WERI-Rb-1 (cell line): ENCODE measurements around the gene TRIM59.

Experiments used
- DNase-seq: peaks from one replicate; pipeline ENCODE4 v3.0.0-alpha.2; 2020
- H3K27ac ChIP-seq: fragments of 250-450 bp; sonication (Bioruptor Pico); 2 replicates; pipeline ENCODE4 v1.5.1; 2020; ENCODE audit warnings: mild to moderate bottlenecking, moderate library complexity
- H3K27me3 ChIP-seq: fragments of 250-450 bp; sonication (Bioruptor Pico); 2 replicates; pipeline ENCODE4 v1.5.1; 2021; ENCODE audit warnings: mild to moderate bottlenecking, low read depth, moderate library complexity; ENCODE audit not compliant: insufficient read depth, severe bottlenecking
- H3K36me3 ChIP-seq: fragments of 250-450 bp; sonication (Bioruptor Pico); 2 replicates; pipeline ENCODE4 v1.5.1; 2020; ENCODE audit warnings: mild to moderate bottlenecking, moderate library complexity
- H3K4me3 ChIP-seq: 2 replicates; pipeline ENCODE4 v1.5.1; 2011; ENCODE audit warnings: low read depth, mild to moderate bottlenecking, control low read depth, low read length
- H3K9me3 ChIP-seq: fragments of 250-450 bp; sonication (Bioruptor Pico); 2 replicates; pipeline ENCODE4 v1.5.1; 2021; ENCODE audit warnings: mild to moderate bottlenecking, moderate library complexity; ENCODE audit not compliant: severe bottlenecking
- TF ChIP-seq, protein P1 (sequence below): IDR thresholded peaks from 2 replicates; pipeline ENCODE4 v1.5.1; 2011; ENCODE audit warnings: low read depth, mild to moderate bottlenecking, control low read depth, inconsistent platforms, low read length

Gene TRIM59

DNA sequence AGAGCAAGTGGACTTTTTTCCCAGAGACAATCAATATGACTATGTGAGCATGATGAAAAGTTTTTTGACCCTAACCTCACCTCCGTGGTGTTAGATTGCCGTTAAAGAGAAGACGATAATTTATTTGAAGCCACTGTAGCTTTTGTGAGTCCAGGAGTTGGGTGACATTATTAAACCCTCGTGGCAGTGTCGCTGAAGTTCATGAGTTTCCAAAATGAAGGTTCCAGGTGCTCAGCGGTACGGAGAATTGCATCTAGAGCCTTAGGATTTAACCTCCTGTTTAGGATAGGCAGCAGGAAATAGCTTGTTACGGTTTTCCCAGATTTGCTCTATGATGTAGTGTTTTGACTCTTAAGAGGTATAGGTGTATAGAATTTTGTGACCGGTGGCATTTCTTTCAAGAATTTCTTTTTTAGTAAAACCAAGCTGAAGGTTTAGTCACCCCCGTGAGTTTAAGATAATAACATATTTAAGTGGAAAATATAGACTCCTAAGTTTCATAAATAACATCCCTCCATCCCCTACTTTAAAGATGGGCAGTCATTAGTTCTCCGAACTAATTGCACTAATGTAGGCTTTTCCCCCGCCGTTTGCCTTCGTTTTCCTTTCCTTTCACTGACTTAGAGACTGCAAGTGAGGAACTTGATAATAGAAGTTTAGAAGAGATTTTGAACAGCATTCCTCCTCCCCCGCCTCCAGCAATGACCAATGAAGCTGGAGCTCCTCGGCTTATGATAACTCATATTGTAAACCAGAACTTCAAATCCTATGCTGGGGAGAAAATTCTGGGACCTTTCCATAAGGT, 48.1 kb downstream of the TRIM59 start:
- no peaks in the 10 kb centered on the region for H3K9me3 ChIP-seq
- TF ChIP-seq, protein P1, sequence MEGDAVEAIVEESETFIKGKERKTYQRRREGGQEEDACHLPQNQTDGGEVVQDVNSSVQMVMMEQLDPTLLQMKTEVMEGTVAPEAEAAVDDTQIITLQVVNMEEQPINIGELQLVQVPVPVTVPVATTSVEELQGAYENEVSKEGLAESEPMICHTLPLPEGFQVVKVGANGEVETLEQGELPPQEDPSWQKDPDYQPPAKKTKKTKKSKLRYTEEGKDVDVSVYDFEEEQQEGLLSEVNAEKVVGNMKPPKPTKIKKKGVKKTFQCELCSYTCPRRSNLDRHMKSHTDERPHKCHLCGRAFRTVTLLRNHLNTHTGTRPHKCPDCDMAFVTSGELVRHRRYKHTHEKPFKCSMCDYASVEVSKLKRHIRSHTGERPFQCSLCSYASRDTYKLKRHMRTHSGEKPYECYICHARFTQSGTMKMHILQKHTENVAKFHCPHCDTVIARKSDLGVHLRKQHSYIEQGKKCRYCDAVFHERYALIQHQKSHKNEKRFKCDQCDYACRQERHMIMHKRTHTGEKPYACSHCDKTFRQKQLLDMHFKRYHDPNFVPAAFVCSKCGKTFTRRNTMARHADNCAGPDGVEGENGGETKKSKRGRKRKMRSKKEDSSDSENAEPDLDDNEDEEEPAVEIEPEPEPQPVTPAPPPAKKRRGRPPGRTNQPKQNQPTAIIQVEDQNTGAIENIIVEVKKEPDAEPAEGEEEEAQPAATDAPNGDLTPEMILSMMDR = no peak
- H3K27me3 ChIP-seq = no peaks in the 10 kb centered on the region
- peak overlapping the region; percentile 98 for H3K27ac ChIP-seq
- DNase-seq = no peak
- peaks cover 66% of the 10 kb centered on the region for H3K36me3 ChIP-seq
- H3K4me3 ChIP-seq = peak overlapping the region; percentile 87

DNA sequence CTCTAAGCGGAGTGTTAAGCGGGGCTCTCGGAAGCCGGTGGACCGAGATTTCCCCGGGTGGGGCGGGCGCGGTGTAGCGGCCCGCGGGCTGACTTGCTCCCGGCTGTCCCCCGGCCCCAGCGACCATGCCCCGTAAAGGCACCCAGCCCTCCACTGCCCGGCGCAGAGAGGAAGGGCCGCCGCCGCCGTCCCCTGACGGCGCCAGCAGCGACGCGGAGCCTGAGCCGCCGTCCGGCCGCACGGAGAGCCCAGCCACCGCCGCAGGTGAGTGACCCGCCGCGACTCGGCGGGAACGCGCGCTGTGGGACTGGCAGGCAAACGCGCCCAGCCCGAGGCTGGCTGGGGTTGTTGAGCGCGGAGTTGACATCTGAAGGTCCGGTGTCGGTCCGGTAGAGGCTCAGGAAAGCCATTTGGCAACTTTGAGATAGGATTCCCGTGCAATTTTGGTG, 48.9 kb downstream of the TRIM59 start:
- peak; percentile 19 for DNase-seq

DNA sequence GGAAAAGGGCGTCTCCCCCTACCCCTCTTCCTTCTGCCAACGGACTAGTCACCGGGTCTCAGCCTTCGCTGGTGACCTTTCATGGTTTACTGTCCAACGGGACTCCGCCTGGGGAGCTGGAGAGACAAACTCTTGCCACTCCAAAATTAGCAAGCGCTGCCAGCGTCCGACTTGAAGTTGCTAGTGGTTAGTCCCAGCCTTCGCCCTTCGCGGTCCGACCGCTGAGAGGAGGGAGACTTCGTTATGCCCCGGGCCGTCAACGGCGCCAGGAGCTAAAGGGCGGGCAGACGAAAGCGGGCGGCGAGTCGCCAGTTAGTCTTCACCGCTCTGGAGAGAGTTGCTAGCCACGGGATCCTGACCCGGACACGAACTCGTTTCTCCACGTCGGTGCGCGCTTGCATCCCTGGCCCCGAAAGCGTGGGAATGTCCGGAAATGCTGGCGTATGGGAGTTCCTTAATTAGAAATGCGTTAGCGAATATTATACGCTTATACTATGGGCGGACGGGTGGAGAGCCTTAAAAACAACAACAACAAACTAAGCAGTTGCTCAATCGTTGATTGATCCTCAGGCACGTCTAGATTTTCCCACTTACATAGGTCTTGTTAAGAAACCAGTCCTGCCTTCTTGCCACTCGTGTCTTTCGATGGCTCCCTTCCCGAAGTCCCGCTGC, 49.4 kb downstream of the TRIM59 start:
- TF ChIP-seq, protein P1 = no peak
- H3K4me3 ChIP-seq = peak overlapping the region; percentile 87
- H3K36me3 ChIP-seq = peaks cover 52% of the 10 kb centered on the region
- H3K9me3 ChIP-seq = no peaks in the 10 kb centered on the region
- DNase-seq = peak; percentile 22
- peak overlapping the region; percentile 98 for H3K27ac ChIP-seq
- H3K27me3 ChIP-seq = no peaks in the 10 kb centered on the region

More for the DNA sequence above, 48.9 kb downstream of the TRIM59 start:
- H3K27ac ChIP-seq = peak overlapping the region; percentile 98
- TF ChIP-seq, protein P1 = no peak
- H3K27me3 ChIP-seq = no peaks in the 10 kb centered on the region
- no peaks in the 10 kb centered on the region for H3K9me3 ChIP-seq
- peak overlapping the region; percentile 87 for H3K4me3 ChIP-seq
- H3K36me3 ChIP-seq = peaks cover 58% of the 10 kb centered on the region

DNA sequence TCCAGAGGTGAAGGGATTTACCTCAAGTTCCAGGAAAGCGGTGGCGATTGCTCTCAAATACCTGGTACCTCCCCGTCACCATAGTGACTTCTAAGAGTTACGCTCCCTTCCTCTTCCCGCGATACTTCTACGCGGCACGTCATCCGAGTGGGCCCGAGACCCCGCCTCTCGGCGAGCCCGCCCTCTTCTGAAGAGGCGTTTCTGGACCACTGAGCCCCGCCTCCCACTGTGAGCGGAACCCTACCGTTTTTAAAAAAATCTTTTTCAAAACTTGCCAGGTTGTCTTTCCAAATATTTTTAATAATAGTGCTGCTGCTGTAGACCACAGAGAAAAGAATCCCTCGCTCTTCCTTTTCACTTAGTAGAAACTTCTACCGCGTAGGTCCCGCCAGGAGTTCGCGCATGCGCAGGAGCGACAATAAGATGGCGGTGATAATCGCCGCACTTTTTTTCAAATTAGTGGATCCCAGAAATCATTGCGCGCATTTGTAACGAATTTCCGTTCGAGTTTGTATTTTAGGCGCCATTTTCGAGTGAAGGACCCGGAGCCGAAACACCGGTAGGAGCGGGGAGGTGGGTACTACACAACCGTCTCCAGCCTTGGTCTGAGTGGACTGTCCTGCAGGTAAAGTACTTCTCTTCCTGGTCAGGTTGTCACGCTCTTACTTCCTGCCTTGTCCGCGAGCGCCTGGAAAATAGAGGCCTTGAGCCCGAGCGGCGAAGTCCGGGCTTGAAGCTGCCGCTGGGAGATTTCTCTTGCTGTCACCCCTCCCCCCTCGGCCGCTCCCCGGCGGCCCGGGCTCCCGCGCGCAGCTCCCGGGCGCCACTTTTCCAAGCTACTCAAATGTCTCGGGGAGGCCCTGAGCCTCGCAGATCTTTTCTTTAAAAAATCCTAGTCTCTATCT, 50.2 kb downstream of the TRIM59 start, which contains the start of the genes IFT80 and SMC4:
Gene IFT80, minus strand, starts transcription at position 101 of the 905 bp plus-strand sequence. CDS start 14,625 bp downstream, outside the sequence.
Gene SMC4, plus strand, starts transcription at position 526 of the 905 bp plus-strand sequence. CDS start 1,177 bp downstream, outside the sequence.
- Histone ChIP-seq H3K36me3 (peaks cover 44% of the 10 kb centered on the region), H3K27me3 (no peaks in the 10 kb centered on the region), H3K9me3 (no peaks in the 10 kb centered on the region), H3K27ac (peak within 1 kb of the TSS; percentile 98), H3K4me3 (peak within 1 kb of the TSS; percentile 87)
- TF ChIP-seq, protein P1 = no peak
- peak; percentile 96 for DNase-seq

DNA sequence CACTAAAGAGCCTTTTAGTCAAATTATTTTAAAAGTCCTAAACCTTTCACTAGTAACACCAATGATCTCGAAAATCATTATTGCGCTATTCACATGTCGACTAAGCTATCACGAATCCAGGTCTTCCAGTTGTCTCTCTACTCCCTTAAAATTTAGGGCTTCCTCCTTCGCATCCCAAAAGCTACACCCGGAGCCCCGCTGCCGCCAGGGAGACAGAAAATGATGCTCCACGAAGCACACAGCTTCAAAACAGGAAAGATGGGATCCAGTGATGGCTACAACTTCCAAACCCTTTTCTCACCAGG, 50.8 kb downstream of the TRIM59 start:
- H3K27me3 ChIP-seq = no peaks in the 10 kb centered on the region
- peak overlapping the region; percentile 98 for H3K27ac ChIP-seq
- peak overlapping the region; percentile 87 for H3K4me3 ChIP-seq
- no peaks in the 10 kb centered on the region for H3K9me3 ChIP-seq
- no peak for DNase-seq
- peaks cover 39% of the 10 kb centered on the region for H3K36me3 ChIP-seq
- TF ChIP-seq, protein P1 = no peak
